Osteocyte (in vitro differentiated cells): ENCODE results near the gene LRRC51. TPM values are rescaled to one million over a fixed set of nuclear protein-coding genes. Genes with fewer than 3 reads are reported as not detected.

ENCODE experiments used
- DNase-seq: peaks from one replicate; pipeline ENCODE4 v3.0.0; 2021; ENCODE audit warnings: mixed read lengths; ENCODE audit not compliant: unreplicated experiment; ENCODE audit errors: extremely low spot score
- H3K27ac Mint-ChIP-seq: one replicate; pipeline ENCODE4 v1.8.0; 2021; ENCODE audit warnings: mild to moderate bottlenecking, mixed read lengths; ENCODE audit not compliant: unreplicated experiment
- H3K27me3 Mint-ChIP-seq: one replicate; pipeline ENCODE4 v1.8.0; 2021; ENCODE audit warnings: mixed read lengths; ENCODE audit not compliant: unreplicated experiment
- H3K36me3 Mint-ChIP-seq: one replicate; pipeline ENCODE4 v1.8.0; 2021; ENCODE audit warnings: mixed read lengths; ENCODE audit not compliant: unreplicated experiment
- H3K4me1 Mint-ChIP-seq: one replicate; pipeline ENCODE4 v1.8.0; 2021; ENCODE audit warnings: mixed read lengths; ENCODE audit not compliant: unreplicated experiment
- H3K4me3 Mint-ChIP-seq: one replicate; pipeline ENCODE4 v1.8.0; 2021; ENCODE audit warnings: mild to moderate bottlenecking, moderate library complexity, mixed read lengths; ENCODE audit not compliant: unreplicated experiment
- H3K9me3 Mint-ChIP-seq: one replicate; pipeline ENCODE4 v1.8.0; 2021; ENCODE audit warnings: mixed read lengths; ENCODE audit not compliant: unreplicated experiment
- total RNA-seq: library from RNA; stranded (reverse); gene quantifications from 2 replicates; pipeline ENCODE4 v1.2.1, GENCODE V29; 2021
- TF ChIP-seq, protein P1 (sequence below): fragments of 200-600 bp; sonication (generic); IDR thresholded peaks from 2 replicates; pipeline ENCODE4 v1.5.0; 2021; ENCODE audit warnings: antibody characterized with exemption, mild to moderate bottlenecking, moderate library complexity

LRRC51 gene
- total RNA-seq, 1 donor from 2014 or later, result 9.1 TPM

DNA sequence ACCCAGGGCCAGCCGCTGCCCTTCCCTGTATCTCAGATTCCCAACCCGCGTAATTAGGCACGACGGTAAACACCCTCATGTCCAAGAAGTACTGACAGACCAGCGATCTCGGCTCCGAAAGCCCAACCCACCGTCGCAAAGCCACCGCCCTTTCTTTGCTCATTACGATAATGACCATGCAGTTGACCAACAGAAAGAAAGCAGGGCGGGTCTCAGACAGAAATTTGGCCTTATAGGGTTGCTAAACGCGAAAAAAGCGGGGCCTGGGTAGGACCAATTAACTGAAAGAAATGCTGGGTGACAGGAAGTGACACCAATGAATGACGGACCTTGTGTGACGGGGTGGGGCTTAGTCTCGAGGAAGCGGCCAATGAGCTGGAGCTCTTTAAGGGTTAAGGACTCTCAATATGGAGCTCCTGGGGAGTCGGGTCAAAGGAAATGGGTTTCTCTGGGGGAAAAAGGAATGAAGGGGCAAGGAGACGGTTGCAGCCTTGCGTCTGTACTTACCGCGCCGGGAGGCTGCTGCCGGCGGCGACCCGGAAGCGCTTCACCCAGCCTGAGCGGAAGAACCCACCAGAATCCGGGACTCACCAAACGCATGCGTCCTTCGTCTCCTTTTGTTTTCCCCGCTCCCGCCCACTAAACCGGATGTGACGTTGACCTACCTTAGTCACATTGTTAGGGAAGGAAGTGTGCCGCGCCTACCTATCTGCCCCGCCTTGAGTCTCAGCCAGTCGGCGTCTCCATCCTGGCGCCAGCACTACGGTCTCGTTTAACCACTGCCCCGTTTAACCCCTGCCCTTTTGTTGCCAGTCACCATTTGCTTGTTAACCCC, 31.7 kb downstream of the LRRC51 start, which contains the start of gene ANAPC15:
ANAPC15 (minus strand) TSS at position 553 of the 835 bp plus-strand sequence. CDS start 1,419 bp downstream, outside the sequence.
- H3K27ac Mint-ChIP-seq, result peak within 1 kb of the TSS; percentile 100
- H3K36me3 Mint-ChIP-seq, result no peaks in the 10 kb centered on the region
- no peaks in the 10 kb centered on the region for H3K9me3 Mint-ChIP-seq
- peak within 1 kb of the TSS; percentile 90 for H3K4me3 Mint-ChIP-seq
- TF ChIP-seq, protein P1, sequence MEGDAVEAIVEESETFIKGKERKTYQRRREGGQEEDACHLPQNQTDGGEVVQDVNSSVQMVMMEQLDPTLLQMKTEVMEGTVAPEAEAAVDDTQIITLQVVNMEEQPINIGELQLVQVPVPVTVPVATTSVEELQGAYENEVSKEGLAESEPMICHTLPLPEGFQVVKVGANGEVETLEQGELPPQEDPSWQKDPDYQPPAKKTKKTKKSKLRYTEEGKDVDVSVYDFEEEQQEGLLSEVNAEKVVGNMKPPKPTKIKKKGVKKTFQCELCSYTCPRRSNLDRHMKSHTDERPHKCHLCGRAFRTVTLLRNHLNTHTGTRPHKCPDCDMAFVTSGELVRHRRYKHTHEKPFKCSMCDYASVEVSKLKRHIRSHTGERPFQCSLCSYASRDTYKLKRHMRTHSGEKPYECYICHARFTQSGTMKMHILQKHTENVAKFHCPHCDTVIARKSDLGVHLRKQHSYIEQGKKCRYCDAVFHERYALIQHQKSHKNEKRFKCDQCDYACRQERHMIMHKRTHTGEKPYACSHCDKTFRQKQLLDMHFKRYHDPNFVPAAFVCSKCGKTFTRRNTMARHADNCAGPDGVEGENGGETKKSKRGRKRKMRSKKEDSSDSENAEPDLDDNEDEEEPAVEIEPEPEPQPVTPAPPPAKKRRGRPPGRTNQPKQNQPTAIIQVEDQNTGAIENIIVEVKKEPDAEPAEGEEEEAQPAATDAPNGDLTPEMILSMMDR, result no peak
- H3K27me3 Mint-ChIP-seq, result no peaks in the 10 kb centered on the region
- peaks cover 17% of the 10 kb centered on the region for H3K4me1 Mint-ChIP-seq
- peak; percentile 97 for DNase-seq

DNA sequence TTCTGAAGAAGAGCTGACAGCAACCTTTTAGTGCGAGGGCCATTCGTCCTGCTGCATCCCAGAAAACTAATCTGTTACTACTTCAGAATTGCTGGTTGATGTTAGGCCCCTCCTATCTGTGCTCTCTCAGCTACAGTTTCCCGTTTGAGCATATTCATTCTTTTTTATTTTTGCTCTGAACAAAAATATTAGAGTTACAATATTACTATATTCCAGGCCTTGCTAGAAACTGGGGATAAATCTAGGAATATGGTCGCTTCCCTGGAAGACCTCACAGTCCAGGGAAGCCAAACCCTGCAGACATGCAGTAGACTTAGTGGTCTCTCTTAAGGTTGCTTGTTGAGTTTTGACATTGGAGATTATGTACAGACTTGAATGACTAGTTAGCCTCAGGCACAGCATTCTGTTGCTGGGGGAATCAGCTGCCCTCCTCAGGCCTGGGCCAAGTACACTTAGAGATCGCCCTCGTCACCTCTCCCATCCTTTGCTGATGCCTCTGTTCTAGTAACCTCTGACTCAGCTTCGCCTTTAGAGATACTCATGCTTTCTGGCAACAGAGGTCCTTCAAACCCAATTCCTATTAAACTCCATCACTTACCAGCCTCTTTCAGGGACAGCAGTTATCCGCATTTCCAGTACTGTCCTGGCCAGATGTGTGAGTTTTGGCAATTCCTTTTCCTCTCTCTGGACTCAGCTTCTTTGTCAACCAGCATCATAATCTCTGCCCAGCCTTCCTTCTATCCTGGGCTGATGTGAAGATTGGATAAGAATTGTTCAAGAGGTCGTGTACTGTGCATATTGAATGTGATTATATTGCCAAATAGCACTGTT, 32.5 kb downstream of the LRRC51 start:
- TF ChIP-seq, protein P1, result no peak
- DNase-seq, result no peak
- Mint-ChIP-seq H3K27me3 (no peaks in the 10 kb centered on the region), H3K4me3 (peak overlapping the region; percentile 90), H3K9me3 (no peaks in the 10 kb centered on the region), H3K4me1 (peaks cover 17% of the 10 kb centered on the region), H3K27ac (peak overlapping the region; percentile 100), H3K36me3 (no peaks in the 10 kb centered on the region)

DNA sequence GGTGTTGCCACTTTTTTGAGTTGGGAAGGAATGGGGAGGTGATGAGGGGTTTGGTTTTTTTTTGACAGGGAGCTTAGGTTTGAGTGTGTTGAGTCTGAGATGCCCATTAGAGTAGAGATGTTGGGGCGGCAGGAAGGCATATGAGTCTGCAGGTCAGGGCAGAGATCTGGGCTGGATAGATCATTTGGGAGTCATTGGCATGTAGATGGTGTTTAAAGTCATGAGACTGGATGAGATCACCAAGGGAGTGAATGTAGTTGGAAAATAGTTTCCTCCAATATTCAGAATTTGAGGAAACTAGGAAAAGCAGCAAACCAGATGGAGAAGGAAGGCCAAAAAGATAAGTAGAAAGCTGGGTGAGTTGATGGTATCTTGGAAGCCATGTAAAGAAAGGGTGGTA, 33.9 kb downstream of the LRRC51 start:
- no peak overlapping the region for H3K27ac Mint-ChIP-seq
- H3K9me3 Mint-ChIP-seq, result no peaks in the 10 kb centered on the region
- peaks cover 17% of the 10 kb centered on the region for H3K4me1 Mint-ChIP-seq
- H3K27me3 Mint-ChIP-seq, result no peaks in the 10 kb centered on the region
- DNase-seq, result no peak
- TF ChIP-seq, protein P1, result no peak
- H3K4me3 Mint-ChIP-seq, result no peak overlapping the region
- H3K36me3 Mint-ChIP-seq, result no peaks in the 10 kb centered on the region

DNA sequence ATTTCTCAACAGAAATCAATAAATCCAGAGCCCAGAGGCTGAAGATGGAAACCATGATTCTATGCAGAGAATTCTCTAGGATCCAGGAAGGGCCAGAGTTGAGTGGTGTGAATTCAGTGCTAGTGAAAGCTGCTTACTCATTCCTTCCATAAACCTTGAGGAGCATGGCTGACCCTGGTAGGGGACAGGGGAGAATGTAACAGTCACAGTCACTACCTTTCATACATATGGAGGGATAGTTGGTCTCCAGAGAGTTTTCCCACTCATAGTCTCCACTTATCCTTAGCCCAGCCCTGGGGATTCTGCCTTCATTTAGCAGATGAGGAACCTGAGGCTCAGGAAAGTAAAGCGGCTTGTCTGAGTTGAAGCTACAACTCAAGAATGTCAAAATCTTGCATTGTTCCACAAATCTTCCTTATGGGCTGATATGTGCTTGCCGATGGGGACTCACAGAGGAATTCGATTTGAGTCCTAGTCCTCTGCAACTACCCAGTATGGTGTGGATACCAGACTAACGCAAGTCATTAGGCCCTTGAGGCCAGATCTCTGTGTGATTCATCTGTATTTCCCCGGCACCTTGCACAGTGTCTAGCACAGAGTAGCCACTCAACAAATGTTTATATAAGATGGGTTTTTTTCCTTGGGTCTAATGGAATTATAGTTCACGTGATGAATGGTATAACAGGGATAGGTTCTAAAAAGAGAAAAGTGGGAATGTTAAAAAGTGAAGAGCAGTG, 35.5 kb downstream of the LRRC51 start:
- DNase-seq, result no peak
- TF ChIP-seq, protein P1, result no peak
- Mint-ChIP-seq H3K4me3 (no peak overlapping the region), H3K4me1 (peaks cover 14% of the 10 kb centered on the region), H3K36me3 (no peaks in the 10 kb centered on the region), H3K27ac (no peak overlapping the region), H3K9me3 (no peaks in the 10 kb centered on the region), H3K27me3 (peaks cover 4% of the 10 kb centered on the region)
